ENCODE measurements around the gene ETFBKMT.
A peak's percentile ranks its signal among the peaks of the same experiment; 100 is the strongest.
"Not testable (repeated sequence)": the region's sequence is repeated elsewhere in the genome, so short reads cannot be mapped to it uniquely, and the experiment has no call there.

Gene ETFBKMT

DNA sequence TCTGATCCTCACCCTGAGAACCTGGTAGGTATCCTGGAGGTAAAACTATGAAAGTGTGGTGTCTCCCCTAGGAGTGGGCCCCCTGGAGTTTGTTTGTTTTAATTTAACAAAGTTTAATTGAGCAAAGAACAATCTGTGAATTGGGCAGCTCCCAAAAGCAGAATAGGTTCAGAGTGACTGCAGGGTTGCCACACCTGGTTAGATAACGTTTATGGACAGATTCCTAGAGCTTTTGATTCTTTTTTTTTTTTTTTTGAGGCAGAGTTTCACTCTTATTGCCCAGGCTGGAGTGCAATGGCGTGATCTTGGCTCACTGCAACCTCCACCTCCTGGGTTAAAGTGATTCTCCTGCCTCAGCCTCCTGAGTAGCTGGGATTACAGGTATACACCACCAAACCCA lies 10.1 kb downstream of the ETFBKMT start:
- not testable (repeated sequence) for H3K27me3 Mint-ChIP-seq; H3K36me3 Mint-ChIP-seq (ENCODE audit: insufficient read depth); H3K4me3 Mint-ChIP-seq; DNase-seq; H3K9me3 Mint-ChIP-seq; H3K4me1 Mint-ChIP-seq (ENCODE audit: low read depth in 2 of 2); H3K27ac Mint-ChIP-seq; ATAC-seq (replicated peaks)

DNA sequence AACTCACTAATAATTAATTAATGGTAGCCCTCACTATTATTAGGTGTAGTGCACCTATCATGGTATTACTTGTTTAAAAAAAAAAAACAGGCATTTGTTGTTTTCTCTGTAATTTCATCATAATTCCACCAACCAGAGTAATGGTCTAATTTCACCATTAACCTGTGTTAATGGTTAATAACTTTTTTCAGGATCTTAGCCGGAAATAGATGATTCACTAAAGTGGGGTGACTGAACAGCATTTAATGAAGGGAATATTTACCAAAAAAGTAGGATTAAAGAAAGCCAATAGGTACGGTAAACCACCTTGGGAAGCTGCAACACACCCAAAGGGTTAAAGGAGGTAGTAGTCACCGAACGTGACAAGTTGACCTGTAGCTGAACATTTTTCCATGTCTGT lies 13.0 kb downstream of the ETFBKMT start:
- Mint-ChIP-seq H3K27me3 (no peaks in the 10 kb centered on the region), H3K4me1 (ENCODE audit: low read depth in 2 of 2) (no peaks in the 10 kb centered on the region), H3K27ac (no peak overlapping the region), H3K36me3 (ENCODE audit: insufficient read depth) (no peaks in the 10 kb centered on the region), H3K4me3 (no peak overlapping the region), H3K9me3 (no peaks in the 10 kb centered on the region)
- ATAC-seq (replicated peaks) (no peak), DNase-seq (no peak)

DNA sequence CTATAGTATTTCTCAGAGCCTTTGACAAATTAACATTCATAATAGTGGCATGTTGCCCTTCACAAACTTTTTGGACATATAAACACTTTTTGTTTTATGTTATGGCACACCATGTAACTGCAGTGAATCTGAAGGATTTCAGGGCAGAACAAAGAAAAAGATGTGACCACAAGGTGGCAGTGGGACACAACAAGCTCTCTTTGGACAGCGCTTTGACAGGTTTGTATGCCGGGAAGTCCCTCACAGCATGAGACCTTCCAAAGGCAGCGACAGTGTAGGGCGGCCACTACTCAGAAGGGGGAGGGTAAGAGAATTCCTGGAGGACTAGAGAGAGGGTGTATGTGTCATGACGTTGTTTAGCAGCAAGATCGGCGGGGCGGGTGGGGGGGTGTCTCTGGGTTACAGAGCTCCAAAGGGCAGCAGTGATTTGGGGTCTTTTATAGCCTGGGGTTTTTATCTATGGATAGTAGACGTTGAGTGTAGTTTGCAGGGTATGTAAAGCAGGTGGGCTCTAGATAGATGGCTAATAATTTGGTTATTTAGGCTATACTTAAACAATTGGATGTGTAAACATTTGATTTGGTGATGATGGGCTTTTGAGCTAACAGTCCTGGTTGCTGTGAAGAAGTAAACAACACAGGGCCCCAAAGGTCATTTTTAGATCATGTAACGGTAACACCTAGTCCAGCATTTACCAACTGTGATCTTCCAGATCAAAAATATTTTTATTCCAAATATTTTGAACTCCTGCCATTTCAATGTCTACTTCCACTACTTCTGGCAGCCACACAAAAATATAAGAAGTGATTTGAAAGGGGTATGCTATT lies 22.9 kb downstream of the ETFBKMT start:
- DNase-seq: peak; percentile 64 to 78 (median 68)
- Mint-ChIP-seq H3K27ac (peak overlapping the region; percentile 4 to 32), H3K4me3 (peak overlapping the region in 1 of 2 donors; percentile 9), H3K4me1 (ENCODE audit: low read depth in 2 of 2) (peaks cover 4 to 5% of the 10 kb centered on the region in 2 donors), H3K36me3 (ENCODE audit: insufficient read depth) (peaks cover 7% of the 10 kb centered on the region), H3K27me3 (no peaks in the 10 kb centered on the region), H3K9me3 (peaks cover 3 to 7% of the 10 kb centered on the region in 2 donors)
- peak; percentile 98 for ATAC-seq (replicated peaks)

DNA sequence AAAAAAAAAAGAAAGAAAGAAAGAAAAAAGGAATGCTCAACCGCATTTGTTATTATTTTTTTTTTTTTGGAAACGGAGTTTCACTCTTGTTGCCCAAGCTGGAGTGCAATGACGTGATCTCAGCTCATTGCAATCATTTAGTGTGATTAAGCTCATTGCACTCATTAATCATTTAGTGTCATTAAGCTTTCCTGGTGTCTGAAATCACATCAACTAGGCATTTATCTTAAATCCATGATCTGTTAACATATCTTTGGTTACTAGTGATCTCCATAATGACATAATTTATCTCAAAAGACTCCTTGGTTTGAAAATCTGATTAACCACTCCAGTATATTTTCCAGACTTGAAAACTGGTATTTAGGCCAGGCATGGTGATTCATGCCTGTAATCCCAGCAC lies 26.3 kb downstream of the ETFBKMT start:
- H3K27me3 Mint-ChIP-seq: no peaks in the 10 kb centered on the region
- H3K4me1 Mint-ChIP-seq (ENCODE audit: low read depth in 2 of 2): peaks cover 4 to 5% of the 10 kb centered on the region in 2 donors
- DNase-seq (no peak), ATAC-seq (replicated peaks) (no peak)
- no peak overlapping the region for H3K27ac Mint-ChIP-seq
- H3K4me3 Mint-ChIP-seq: no peak overlapping the region
- peaks cover 7% of the 10 kb centered on the region for H3K36me3 Mint-ChIP-seq (ENCODE audit: insufficient read depth)
- peaks cover 3 to 7% of the 10 kb centered on the region in 2 donors for H3K9me3 Mint-ChIP-seq

DNA sequence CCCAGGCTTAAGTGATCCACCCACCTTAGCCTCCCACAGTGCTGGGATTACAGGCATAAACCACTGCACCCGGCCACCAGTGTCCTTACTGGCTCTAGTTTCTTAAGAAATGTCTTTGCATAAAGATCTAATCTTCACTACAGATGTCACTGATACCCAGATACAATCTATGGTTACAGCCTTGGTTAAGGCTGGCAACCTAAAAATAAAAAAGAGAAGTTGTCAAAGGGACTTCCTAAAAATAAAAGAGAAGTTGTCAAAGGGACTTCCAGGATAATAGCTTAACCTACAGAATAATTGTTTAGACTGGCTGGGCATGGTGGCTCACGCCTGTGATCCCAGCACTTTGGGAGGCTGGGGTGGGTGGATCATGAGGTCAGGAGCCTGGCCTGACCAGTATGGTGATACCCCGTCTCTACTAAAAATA lies 27.6 kb downstream of the ETFBKMT start:
- peaks cover 3 to 4% of the 10 kb centered on the region in 2 donors for H3K9me3 Mint-ChIP-seq
- H3K36me3 Mint-ChIP-seq (ENCODE audit: insufficient read depth): peaks cover 8% of the 10 kb centered on the region
- DNase-seq: no peak
- peak overlapping the region in 1 of 2 donors; percentile 63 for H3K27ac Mint-ChIP-seq
- peaks cover 3 to 4% of the 10 kb centered on the region in 2 donors for H3K4me1 Mint-ChIP-seq (ENCODE audit: low read depth in 2 of 2)
- H3K27me3 Mint-ChIP-seq: no peaks in the 10 kb centered on the region
- H3K4me3 Mint-ChIP-seq: no peak overlapping the region
- peak; percentile 40 for ATAC-seq (replicated peaks)

DNA sequence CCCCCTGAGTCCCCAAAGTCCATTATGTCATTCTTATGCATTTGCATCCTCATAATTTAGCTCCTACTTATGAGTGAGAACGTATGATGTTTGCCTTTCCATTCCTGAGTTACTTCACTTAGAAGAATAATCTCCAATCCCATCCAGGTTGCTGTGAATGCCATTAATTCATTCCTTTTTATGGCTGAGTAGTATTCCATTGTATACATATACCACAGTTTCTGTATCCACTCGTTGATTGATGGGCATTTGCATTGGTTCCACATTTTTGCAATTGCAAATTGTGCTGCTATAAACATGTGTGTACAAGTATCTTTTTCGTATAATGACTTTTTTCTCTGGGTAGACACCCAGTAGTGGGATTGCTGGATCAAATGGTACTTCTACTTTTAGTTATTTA lies 30.4 kb downstream of the ETFBKMT start:
- H3K27ac Mint-ChIP-seq; DNase-seq; H3K27me3 Mint-ChIP-seq; ATAC-seq (replicated peaks); H3K9me3 Mint-ChIP-seq; H3K4me1 Mint-ChIP-seq (ENCODE audit: low read depth in 2 of 2); H3K4me3 Mint-ChIP-seq; H3K36me3 Mint-ChIP-seq (ENCODE audit: insufficient read depth): not testable (repeated sequence)

DNA sequence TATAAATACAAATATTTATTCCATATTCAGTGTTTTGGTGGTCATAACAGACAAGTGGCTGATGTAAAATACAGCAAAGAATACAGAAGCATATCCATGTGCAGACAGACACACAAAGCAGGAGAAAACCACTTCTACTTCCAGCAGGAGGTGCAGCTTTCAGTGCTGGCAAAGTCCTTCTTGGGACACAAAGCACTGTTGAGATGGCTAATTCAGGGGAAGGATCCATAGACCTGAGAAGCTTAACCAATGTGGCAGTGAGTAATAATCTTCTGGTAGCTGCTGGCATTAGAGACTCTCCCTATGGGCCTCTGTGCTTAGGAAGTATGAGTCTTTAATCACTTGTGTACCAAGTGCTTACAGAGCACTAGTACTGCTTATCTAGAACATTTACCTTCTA lies 42.6 kb downstream of the ETFBKMT start:
- no peak overlapping the region for H3K4me3 Mint-ChIP-seq
- no peak for ATAC-seq (replicated peaks)
- H3K27ac Mint-ChIP-seq: no peak overlapping the region
- DNase-seq: no peak
- H3K4me1 Mint-ChIP-seq (ENCODE audit: low read depth in 2 of 2): no peaks in the 10 kb centered on the region
- peaks cover 11% of the 10 kb centered on the region for H3K36me3 Mint-ChIP-seq (ENCODE audit: insufficient read depth)
- no peaks in the 10 kb centered on the region for H3K27me3 Mint-ChIP-seq
- H3K9me3 Mint-ChIP-seq: no peaks in the 10 kb centered on the region

DNA sequence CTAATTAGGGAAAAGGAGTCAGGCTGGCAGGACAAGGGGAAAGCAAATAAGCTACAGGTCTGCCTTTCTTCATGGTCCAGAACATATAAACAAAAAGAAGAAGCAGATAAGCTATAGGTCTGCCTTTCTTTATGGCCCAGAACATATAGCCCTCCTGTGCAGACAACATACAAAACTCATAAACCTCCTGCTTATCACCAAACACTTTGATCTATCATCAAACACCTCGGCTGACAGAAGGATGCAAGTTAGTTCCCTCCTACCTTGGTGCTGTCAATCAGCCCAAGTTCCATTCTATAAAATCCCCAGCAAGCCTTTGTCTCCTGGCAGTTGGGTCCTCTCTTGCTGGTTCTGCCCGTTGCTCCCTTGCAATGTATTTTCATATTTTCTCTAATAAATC lies 46.1 kb downstream of the ETFBKMT start:
- H3K4me3 Mint-ChIP-seq: no peak overlapping the region
- ATAC-seq (replicated peaks) (no peak), DNase-seq (no peak)
- no peak overlapping the region for H3K27ac Mint-ChIP-seq
- H3K27me3 Mint-ChIP-seq: no peaks in the 10 kb centered on the region
- H3K4me1 Mint-ChIP-seq (ENCODE audit: low read depth in 2 of 2): no peaks in the 10 kb centered on the region
- H3K36me3 Mint-ChIP-seq (ENCODE audit: insufficient read depth): peaks cover 8% of the 10 kb centered on the region
- H3K9me3 Mint-ChIP-seq: peaks cover 0 to 2% of the 10 kb centered on the region in 2 donors

DNA sequence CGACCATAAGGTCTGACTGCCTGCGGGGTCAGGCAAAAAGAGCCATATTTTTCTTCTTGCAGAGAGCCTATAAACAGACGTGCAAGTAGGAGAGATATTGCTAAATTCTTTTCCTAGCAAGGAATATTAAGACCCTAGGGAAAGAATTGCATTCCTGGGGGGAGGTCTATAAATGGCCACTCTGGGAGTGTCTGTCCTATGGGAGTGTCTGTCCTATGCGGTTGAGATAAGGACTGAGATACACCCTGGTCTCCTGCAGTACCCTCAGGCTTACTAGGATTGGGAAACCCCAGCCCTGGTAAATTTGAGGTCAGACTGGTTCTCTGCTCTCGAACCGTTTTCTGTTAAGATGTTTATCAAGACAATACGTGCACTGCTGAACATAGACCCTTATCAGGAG lies 48.6 kb downstream of the ETFBKMT start:
- not testable (repeated sequence) for H3K4me3 Mint-ChIP-seq; DNase-seq; ATAC-seq (replicated peaks)

DNA sequence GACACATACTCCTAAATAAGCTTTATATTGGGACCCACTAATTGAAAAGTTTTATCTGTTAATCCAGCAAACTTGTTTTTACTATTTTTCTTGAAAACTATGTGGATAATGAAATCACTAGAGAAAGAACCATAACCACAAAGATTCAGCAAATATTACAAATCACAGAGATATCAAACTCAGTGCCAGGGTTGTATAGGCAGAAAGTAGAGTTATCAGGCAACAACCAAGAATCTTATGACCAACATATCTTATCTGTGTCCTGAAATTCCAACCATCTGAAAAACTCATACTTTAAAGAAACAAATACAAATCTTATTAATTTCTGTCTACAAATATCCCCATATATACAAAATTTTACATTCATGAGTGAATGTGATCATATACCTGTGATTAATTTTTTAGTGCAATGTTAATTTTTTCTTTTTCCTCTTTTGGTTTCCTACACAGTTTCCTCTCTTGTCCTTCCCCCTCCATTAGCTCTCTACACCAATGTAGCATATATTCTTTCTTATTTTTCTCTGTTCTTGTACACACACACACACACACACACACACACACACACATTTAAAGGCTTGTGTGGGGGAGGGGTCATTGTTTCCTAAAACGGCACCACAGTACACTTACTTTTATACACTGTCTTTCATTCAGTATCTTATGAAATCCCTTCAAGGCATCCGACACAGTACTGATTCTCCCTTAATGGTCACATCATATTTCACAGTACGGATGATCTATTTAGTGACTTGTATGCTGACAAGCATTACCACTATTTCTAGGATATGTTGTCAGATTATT lies 50.7 kb downstream of the ETFBKMT start:
- Mint-ChIP-seq H3K4me1 (ENCODE audit: low read depth in 2 of 2) (no peaks in the 10 kb centered on the region), H3K9me3 (peaks cover 0 to 2% of the 10 kb centered on the region in 2 donors), H3K36me3 (ENCODE audit: insufficient read depth) (no peaks in the 10 kb centered on the region), H3K4me3 (no peak overlapping the region), H3K27me3 (no peaks in the 10 kb centered on the region), H3K27ac (no peak overlapping the region)
- DNase-seq: no peak
- no peak for ATAC-seq (replicated peaks)

More for the DNA sequence above, 48.6 kb downstream of the ETFBKMT start:
- not testable (repeated sequence) for H3K27ac Mint-ChIP-seq; H3K27me3 Mint-ChIP-seq; H3K9me3 Mint-ChIP-seq; H3K36me3 Mint-ChIP-seq (ENCODE audit: insufficient read depth); H3K4me1 Mint-ChIP-seq (ENCODE audit: low read depth in 2 of 2)

DNA sequence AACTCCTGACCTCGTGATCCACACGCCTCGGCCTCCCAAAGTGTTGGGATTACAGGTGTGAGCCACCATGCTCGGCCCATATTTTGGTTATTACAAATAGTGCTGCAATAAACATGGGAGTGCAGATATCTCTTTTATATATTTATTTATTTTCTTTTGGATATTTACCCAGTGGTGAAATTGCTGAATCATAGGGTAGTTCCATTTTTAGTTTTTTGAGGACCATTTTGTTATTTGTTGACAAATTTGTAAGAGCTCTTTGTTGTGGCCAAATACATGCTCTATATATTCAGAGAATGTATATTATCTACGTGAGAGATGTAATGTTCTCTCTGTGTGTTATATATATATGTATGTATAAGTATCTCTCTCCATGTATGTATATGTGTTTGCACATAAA lies 53.4 kb downstream of the ETFBKMT start:
- Mint-ChIP-seq H3K27me3 (no peaks in the 10 kb centered on the region), H3K9me3 (peaks cover 0 to 2% of the 10 kb centered on the region in 2 donors), H3K27ac (no peak overlapping the region), H3K4me1 (ENCODE audit: low read depth in 2 of 2) (peaks cover 0 to under 1% of the 10 kb centered on the region in 2 donors), H3K36me3 (ENCODE audit: insufficient read depth) (no peaks in the 10 kb centered on the region), H3K4me3 (no peak overlapping the region)
- ATAC-seq (replicated peaks) (no peak), DNase-seq (no peak)

DNA sequence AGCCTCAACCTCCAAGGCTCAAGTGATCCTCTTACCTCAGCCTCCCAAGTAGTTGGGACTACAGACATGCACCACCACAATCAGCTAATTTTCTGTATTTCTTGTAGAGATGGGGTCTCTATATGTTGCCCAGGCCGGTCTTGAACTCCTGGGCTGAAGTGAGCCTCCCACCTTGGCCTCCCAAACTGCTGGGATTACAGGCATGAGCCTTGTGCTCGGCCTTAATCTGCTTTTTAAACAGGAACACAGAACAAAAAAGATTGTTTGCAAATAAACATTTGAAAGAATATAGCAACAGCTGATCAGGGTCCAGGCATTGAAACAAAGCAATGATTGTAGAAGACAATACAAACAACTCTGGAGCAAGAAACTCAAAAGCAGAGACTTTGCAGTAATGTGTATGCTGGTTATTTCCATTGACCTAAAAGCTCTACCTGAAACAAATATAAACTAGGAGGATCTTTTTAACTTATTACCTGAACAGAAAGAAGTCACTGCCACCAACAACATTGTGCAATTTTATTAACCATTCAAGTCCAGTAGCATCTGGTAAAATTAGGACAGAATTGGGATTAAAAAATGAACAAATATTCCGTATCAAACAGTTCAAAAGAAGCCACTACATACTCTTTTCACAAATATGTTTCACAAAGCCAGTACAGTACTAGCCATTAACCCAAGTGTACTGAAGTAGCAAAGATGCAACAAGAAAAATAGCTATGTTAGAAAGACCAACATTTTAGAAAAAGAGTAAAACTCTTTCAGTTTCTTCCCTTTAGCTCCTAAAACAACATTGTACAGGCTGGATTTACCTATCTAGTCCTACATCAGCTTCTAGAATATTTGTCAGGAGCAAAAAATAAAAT lies 55.2 kb downstream of the ETFBKMT start:
- H3K4me3 Mint-ChIP-seq: no peak overlapping the region
- H3K27me3 Mint-ChIP-seq: no peaks in the 10 kb centered on the region
- H3K4me1 Mint-ChIP-seq (ENCODE audit: low read depth in 2 of 2): peaks cover 1 to 4% of the 10 kb centered on the region in 2 donors
- DNase-seq: no peak
- no peak overlapping the region for H3K27ac Mint-ChIP-seq
- no peaks in the 10 kb centered on the region for H3K9me3 Mint-ChIP-seq
- no peaks in the 10 kb centered on the region for H3K36me3 Mint-ChIP-seq (ENCODE audit: insufficient read depth)
- ATAC-seq (replicated peaks): no peak

DNA sequence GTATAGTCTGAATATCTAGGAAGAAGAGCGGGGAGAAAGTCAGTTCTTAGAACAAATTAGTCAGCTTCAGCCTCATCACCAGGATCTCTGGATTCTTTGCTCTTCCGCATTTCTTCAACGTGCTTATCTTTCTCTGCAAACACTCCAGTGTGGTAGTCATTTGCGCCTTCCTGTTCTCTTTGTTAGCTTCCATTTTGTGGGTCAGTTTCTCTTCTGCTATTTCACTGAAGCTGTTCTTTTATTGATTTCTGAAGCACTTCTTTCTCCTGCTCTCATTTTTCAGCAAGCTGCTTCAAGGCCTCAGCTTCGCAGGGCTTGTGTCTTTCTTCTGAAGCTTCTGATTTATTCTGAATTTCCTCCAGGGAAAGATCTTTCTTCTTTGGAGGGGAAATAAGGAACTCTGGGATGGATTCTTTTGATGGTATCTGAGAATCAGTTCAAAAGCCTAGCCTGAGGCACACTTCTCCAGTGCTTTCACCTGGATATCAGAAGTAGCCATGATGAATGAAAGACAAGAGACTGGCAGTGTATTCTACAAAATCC lies 55.9 kb downstream of the ETFBKMT start:
- DNase-seq: no peak
- no peaks in the 10 kb centered on the region for H3K9me3 Mint-ChIP-seq
- no peak overlapping the region for H3K27ac Mint-ChIP-seq
- H3K4me1 Mint-ChIP-seq (ENCODE audit: low read depth in 2 of 2): peaks cover 1 to 4% of the 10 kb centered on the region in 2 donors
- peak; percentile 42 for ATAC-seq (replicated peaks)
- no peaks in the 10 kb centered on the region for H3K36me3 Mint-ChIP-seq (ENCODE audit: insufficient read depth)
- no peaks in the 10 kb centered on the region for H3K27me3 Mint-ChIP-seq
- H3K4me3 Mint-ChIP-seq: no peak overlapping the region
